Thymus (tissue), 11 donors: ENCODE measurements around the gene SH3BP5. TPM values are rescaled to one million over a fixed set of nuclear protein-coding genes. Genes with fewer than 3 reads are reported as not detected.

Source experiments
- DNase-seq, 9 donors: peaks; one replicate each; pipeline ENCODE4 v3.0.0-alpha.2; 2013; ENCODE audit warnings: low spot score in 9 of 9, low read depth in 6 of 9, missing footprints in 1 of 9
- H3K27ac ChIP-seq, 2 donors: one replicate each; pipeline ENCODE4 v1.5.1; 2013; ENCODE audit warnings: control low read depth in 1 of 2, low read depth in 1 of 2, low read length in 1 of 2, mild to moderate bottlenecking in 1 of 2, moderate library complexity in 1 of 2
- H3K27me3 ChIP-seq, 2 donors: one replicate each; pipeline ENCODE4 v1.5.1; 2013; ENCODE audit warnings: low read length in 1 of 2; ENCODE audit not compliant: control insufficient read depth in 2 of 2, insufficient read depth in 1 of 2
- H3K36me3 ChIP-seq, 2 donors: one replicate each; pipeline ENCODE4 v1.5.1; 2013; ENCODE audit warnings: low read length in 1 of 2, mild to moderate bottlenecking in 1 of 2, moderate library complexity in 1 of 2; ENCODE audit not compliant: control insufficient read depth in 2 of 2, insufficient read depth in 2 of 2
- H3K4me1 ChIP-seq, 2 donors: one replicate each; pipeline ENCODE4 v1.5.1; 2013; ENCODE audit warnings: low read length in 2 of 2; ENCODE audit not compliant: control insufficient read depth in 2 of 2, insufficient read depth in 2 of 2
- H3K4me3 ChIP-seq, 2 donors: one replicate each; pipeline ENCODE4 v1.5.1; 2013; ENCODE audit warnings: low read length in 2 of 2, control low read depth in 1 of 2, mild to moderate bottlenecking in 1 of 2
- H3K9me3 ChIP-seq, 2 donors: one replicate each; pipeline ENCODE4 v1.5.1; 2013; ENCODE audit warnings: low read length in 1 of 2, mild to moderate bottlenecking in 1 of 2; ENCODE audit not compliant: control insufficient read depth in 2 of 2, insufficient read depth in 1 of 2
- WGBS: extraction: QIAGEN DNeasy Blood & Tissue Kit; methylation state at CpG from one replicate; pipeline ENCODE4 v1.1.7; 2013; 5-methylcytosine and 5-hydroxymethylcytosine counted together
- polyA plus RNA-seq: library from polyadenylated mRNA; stranded (reverse); fragments of 200-250 nt; gene quantifications from one replicate; pipeline ENCODE4 v1.2.3, GENCODE V29; 2013
- total RNA-seq: library from RNA; stranded (reverse); fragments of 120-200 nt; gene quantifications from one replicate; pipeline ENCODE4 v1.2.4, GENCODE V29; 2013
- donor health status: healthy.

SH3BP5 gene
- total and polyA plus RNA-seq, 2 donors, result 29.1 to 64.3 TPM

DNA sequence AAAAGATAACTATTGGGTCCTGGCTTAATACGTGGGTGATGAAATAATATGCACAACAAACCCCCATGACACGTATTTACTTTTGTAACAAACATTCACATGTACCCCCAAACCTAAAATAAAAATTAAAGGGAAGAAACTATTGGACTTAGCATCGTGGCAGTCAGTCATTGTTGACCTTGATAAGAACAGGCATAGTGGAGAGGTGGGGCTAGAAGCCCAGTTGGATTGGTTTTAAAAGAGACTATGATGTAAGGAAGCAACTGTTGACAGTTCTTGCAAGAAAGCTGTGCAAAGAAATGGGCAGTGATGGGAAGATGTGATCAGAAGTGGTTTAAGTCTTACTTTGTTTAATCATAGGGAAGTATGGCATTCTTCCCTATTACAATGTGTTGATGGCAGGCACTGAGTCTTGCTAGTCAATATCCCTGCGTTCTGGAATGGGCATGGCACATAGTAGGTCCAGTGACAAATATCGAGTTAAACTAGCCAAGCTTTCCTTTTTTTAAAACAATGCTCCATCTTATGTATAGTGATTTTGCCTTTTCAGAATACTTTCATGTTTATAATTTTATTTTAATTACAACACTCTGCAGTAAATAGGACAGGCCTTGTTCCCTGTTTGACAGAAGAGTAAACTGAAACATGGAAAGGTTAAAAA lies 88.4 kb downstream of the SH3BP5 start:
- WGBS, result 98% methylated on average over 5 of the region's 5 CpGs
- Histone ChIP-seq H3K27me3 (no peaks in the 10 kb centered on the region), H3K36me3 (peaks cover 29 to 61% of the 10 kb centered on the region in 2 donors), H3K27ac (no peak overlapping the region), H3K4me1 (no peaks in the 10 kb centered on the region), H3K9me3 (no peaks in the 10 kb centered on the region), H3K4me3 (no peak overlapping the region)
- no peak for DNase-seq

DNA sequence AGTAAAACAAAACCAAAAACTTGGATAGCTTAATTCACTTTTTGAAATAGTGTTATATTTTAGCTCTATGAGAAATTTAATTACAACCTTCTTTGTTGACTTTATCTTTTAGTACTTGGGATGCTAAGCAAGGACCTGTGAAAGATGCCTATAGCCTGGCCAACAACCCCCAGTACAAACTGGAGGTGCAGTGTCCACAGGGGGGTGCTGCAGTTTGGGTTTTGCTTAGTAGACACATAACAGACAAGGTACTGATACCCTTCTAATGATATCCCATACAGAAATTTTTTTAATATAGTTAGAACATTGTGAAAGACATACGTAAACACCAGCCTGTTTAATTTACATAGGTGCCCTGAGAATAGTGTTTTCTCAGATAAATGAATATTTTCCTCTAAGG lies 91.0 kb downstream of the SH3BP5 start:
- DNase-seq, result peak in 6 of 9 donors; percentile 5 to 53 (median 20)
- H3K27me3 ChIP-seq, result no peaks in the 10 kb centered on the region
- H3K27ac ChIP-seq, result no peak overlapping the region
- H3K4me3 ChIP-seq, result no peak overlapping the region
- H3K36me3 ChIP-seq, result peaks cover 18 to 66% of the 10 kb centered on the region in 2 donors
- H3K9me3 ChIP-seq, result no peaks in the 10 kb centered on the region
- WGBS, result 97% methylated on average over 1 of the region's 1 CpG
- H3K4me1 ChIP-seq, result no peaks in the 10 kb centered on the region

DNA sequence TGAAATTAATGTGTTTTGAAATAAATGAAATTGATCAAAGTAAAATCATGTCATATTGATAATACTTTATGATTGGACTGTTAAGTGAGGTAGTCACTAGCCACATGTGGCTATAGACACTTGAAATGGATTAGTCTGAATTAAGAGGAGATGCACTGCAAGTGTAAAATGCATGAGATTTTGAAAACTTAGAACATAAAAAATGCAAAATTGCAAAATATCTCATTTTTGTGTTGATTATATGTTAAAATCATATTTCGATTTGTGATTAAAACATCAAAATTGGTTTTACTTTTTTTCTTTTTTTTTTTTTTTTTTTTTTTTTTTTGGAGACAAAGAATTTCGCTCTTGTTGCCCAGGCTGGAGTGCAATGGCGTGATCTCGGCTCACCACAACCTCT lies 103.1 kb downstream of the SH3BP5 start:
- H3K27me3 ChIP-seq, result no peaks in the 10 kb centered on the region
- H3K27ac ChIP-seq, result no peak overlapping the region
- 98% methylated on average over 4 of the region's 4 CpGs for WGBS
- H3K4me3 ChIP-seq, result no peak overlapping the region
- DNase-seq, result no peak
- H3K36me3 ChIP-seq, result peaks cover 11 to 52% of the 10 kb centered on the region in 2 donors
- no peaks in the 10 kb centered on the region for H3K9me3 ChIP-seq
- no peaks in the 10 kb centered on the region for H3K4me1 ChIP-seq

DNA sequence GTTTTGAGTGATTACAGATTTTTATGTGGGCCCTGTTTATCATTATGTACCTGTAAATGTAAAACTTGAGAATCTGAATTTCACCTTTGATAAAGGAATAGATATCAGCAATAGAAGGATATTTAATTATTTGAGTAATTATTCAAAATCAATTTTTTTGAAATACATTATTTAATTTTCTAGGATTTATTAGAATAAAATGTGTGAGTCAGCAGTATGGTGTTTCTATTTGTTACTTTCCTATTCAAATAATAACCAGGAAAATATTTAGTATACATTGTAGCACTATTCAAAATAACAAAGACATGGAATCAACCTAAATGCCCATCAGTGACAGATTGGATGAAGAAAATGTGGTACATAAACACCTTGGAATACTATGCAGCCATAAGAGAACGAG lies 104.2 kb downstream of the SH3BP5 start:
- Histone ChIP-seq H3K36me3 (peaks cover 6 to 51% of the 10 kb centered on the region in 2 donors), H3K4me3 (no peak overlapping the region), H3K4me1 (no peaks in the 10 kb centered on the region), H3K27ac (no peak overlapping the region), H3K9me3 (no peaks in the 10 kb centered on the region), H3K27me3 (no peaks in the 10 kb centered on the region)
- WGBS, result 98% methylated on average over 1 of the region's 1 CpG
- DNase-seq, result no peak

DNA sequence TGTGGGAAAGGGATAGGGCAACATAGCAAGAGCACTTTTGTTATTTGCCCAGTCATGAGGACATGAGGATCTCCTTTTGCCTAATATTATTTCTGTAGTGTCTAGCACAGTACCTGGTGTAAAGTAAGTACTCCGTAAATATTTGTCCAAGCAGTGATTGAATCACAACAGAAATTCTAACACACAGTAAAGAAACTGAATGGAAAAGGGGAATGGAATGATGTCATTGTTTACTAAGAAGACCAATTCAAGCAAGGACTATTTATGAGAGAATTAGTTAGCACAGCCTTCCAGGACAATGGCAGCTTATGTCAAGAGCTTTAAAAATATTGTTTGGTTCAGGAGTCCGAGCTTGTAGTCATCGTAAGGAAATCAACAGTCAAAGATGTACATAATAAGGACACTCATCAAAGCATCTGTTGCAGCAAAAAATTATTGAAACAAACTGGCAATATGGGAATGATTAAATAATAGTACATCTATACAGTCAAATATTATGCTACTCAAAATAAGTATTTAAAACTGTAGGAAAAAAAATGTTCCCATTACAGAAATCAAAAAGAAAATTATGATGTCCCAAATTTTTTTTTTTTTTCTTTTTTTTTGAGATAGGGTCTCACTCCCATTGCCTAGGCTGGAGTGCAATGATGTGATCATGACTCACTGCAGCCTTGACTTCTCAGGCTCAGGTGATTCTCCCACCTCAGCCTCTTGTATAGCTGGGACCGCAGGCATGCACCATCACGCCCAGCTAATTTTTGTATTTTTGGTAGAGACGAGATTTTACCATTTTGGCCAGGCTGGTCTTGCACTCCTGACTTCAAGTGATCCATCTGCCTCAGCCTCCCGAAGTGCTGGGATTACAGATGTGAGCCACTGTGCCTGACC lies 108.5 kb downstream of the SH3BP5 start:
- DNase-seq, result no peak
- H3K27ac ChIP-seq, result no peak overlapping the region
- 97% methylated on average over 7 of the region's 7 CpGs for WGBS

DNA sequence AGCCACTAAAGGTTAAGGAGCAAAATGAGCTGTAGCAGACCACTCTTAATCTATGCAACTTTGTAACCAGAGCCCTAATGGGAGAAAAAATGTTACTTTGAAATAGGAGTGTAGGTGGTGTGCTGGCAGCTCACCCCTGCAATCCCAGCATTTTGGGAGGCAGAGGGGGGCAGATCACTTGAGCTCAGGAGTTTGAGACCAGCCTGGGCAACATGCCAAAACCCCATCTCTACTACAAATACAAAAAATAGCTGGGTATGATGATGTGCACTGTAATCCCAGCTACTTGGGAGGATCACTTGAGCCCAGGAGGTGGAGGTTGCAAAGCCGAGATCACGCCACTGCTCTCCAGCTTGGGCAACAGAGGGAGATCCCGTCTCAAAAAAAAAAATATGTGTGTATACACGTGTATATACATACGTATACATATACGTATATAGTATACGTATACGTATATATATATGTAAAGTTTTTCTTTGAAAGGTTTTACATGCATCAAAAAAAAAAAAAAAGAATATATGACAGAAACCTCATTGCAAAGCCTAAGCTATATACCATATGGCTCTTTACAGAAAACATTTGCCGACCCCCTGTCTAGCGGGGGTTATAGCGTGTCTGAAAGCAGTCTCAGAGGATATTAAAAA lies 110.7 kb downstream of the SH3BP5 start:
- peaks cover 3 to 8% of the 10 kb centered on the region in 2 donors for H3K4me1 ChIP-seq
- H3K9me3 ChIP-seq, result no peaks in the 10 kb centered on the region
- no peaks in the 10 kb centered on the region for H3K27me3 ChIP-seq
- H3K4me3 ChIP-seq, result no peak overlapping the region
- H3K27ac ChIP-seq, result no peak overlapping the region
- WGBS, result 96% methylated on average over 11 of the region's 11 CpGs
- no peak for DNase-seq
- peaks cover 26 to 64% of the 10 kb centered on the region in 2 donors for H3K36me3 ChIP-seq

More for the DNA sequence above, 108.5 kb downstream of the SH3BP5 start:
- H3K36me3 ChIP-seq, result peaks cover 25 to 67% of the 10 kb centered on the region in 2 donors
- H3K27me3 ChIP-seq, result no peaks in the 10 kb centered on the region
- no peak overlapping the region for H3K4me3 ChIP-seq
- H3K4me1 ChIP-seq, result no peaks in the 10 kb centered on the region
- H3K9me3 ChIP-seq, result no peaks in the 10 kb centered on the region

DNA sequence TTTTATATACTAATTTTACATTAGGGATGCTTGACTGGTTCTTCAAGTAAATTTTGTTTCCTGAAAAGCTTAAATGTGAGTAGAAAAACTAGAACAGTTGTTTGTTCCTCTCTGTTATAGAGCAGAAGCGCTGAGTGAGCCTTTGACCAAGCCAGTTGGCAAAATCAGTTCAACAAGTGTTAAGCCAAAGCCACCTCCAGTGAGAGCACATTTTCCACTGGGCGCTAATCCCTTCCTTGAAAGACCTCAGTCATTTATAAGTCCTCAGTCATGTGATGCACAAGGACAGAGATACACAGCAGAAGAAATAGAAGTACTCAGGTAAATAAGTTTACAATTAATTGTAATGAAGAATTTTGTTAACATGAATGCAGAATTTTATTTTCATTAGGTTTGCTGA lies 111.7 kb downstream of the SH3BP5 start:
- Histone ChIP-seq H3K36me3 (peaks cover 26 to 64% of the 10 kb centered on the region in 2 donors), H3K4me1 (peaks cover 3 to 8% of the 10 kb centered on the region in 2 donors), H3K4me3 (no peak overlapping the region), H3K27ac (no peak overlapping the region), H3K27me3 (no peaks in the 10 kb centered on the region), H3K9me3 (no peaks in the 10 kb centered on the region)
- 100% methylated on average over 2 of the region's 2 CpGs for WGBS
- DNase-seq, result no peak

DNA sequence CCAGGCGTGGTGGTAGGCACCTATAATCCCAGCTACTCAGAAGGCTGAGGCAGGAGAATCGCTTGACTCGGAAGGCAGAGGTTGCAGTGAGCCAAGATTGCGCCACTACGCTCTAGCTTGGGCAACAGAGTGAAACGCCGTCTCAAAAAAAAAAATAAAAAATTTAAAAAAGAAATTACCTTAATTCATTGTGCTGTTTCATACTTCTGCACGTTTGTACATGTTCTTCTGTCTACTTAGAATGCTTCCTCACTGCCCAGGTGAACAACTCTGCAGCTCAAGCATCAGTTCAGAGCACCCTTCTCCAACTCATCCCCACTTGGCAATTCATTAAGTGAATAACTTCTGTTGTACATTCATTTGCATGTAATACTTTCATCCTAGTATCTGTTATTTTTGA lies 112.3 kb downstream of the SH3BP5 start:
- peaks cover 26 to 62% of the 10 kb centered on the region in 2 donors for H3K36me3 ChIP-seq
- no peak overlapping the region for H3K27ac ChIP-seq
- no peaks in the 10 kb centered on the region for H3K27me3 ChIP-seq
- no peaks in the 10 kb centered on the region for H3K9me3 ChIP-seq
- DNase-seq, result no peak
- H3K4me3 ChIP-seq, result no peak overlapping the region
- H3K4me1 ChIP-seq, result peaks cover 3 to 8% of the 10 kb centered on the region in 2 donors
- WGBS, result 96% methylated on average over 8 of the region's 8 CpGs

DNA sequence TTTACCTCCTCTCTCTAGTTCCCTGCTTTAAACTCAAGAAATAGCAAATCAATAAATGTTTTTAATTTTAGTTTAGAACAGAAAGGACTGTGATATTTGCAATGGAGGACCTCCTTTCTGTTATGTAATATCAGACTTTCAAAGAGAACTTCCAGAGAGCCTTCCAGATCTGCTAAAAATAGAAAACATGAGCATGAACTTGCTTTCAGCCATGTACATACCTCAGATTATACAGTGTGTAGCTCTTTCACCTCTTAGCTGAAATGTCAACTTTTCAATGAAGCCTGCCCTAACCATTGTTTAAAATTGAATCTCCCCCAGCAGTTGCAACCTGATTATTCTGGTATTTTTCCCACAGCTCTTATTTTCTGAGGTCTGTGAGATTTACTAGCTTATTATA lies 113.7 kb downstream of the SH3BP5 start:
- H3K27me3 ChIP-seq, result no peaks in the 10 kb centered on the region
- H3K27ac ChIP-seq, result no peak overlapping the region
- H3K9me3 ChIP-seq, result no peaks in the 10 kb centered on the region
- H3K4me3 ChIP-seq, result no peak overlapping the region
- DNase-seq, result no peak
- H3K4me1 ChIP-seq, result peaks cover 3 to 8% of the 10 kb centered on the region in 2 donors
- peaks cover 29 to 58% of the 10 kb centered on the region in 2 donors for H3K36me3 ChIP-seq
